PC-9 (cell line): ENCODE measurements around the gene SEC31B. TPM values are rescaled to one million over a fixed set of nuclear protein-coding genes. Genes with fewer than 3 reads are reported as not detected.

Experiments used
- BruUV-seq: library from RNA; stranded (reverse); fragments of 400-500 nt; replicated peaks from 2 replicates; lab custom pipeline; 2021; lab: Mats Ljungman, UMichigan
- CTCF ChIA-PET: fragments of 300-600 bp; sonication (Branson Sonifier 250); formaldehyde crosslinking; loops from one replicate; lab custom pipeline; 2022; ENCODE audit warnings: antibody characterized with exemption; lab: Charles Lee
- POLR2A ChIA-PET: fragments of 300-600 bp; sonication (Branson Sonifier 250); formaldehyde crosslinking; loops from one replicate; lab custom pipeline; 2022; ENCODE audit warnings: antibody characterized with exemption; ENCODE audit not compliant: unreplicated experiment; lab: Charles Lee
- DNase-seq, 2 experiments: peaks; one replicate each; pipeline versions ENCODE4 v3.0.0 to v3.0.0-alpha.2; 2015 to 2022; ENCODE audit warnings: mixed read lengths in 1 of 2
- H2AFZ ChIP-seq: fragments of 200-600 bp; sonication (generic); 2 replicates; pipeline ENCODE4 v1.8.1; 2017; ENCODE audit warnings: antibody characterized with exemption
- H3F3A ChIP-seq: fragments of 200-600 bp; sonication (generic); 2 replicates; pipeline ENCODE4 v1.8.1; 2017; ENCODE audit warnings: antibody characterized with exemption, mild to moderate bottlenecking, low read depth; ENCODE audit not compliant: insufficient read depth
- H3K27ac ChIP-seq: fragments of 200-600 bp; sonication (generic); 2 replicates; pipeline ENCODE4 v1.6.1; 2016; ENCODE audit warnings: mixed run types
- H3K27me3 ChIP-seq: fragments of 200-600 bp; sonication (generic); 2 replicates; pipeline ENCODE4 v1.6.1; 2016; ENCODE audit warnings: low read depth, mixed run types; ENCODE audit not compliant: insufficient read depth
- H3K36me3 ChIP-seq: fragments of 200-600 bp; sonication (generic); 2 replicates; pipeline ENCODE4 v1.6.1; 2016; ENCODE audit warnings: low read depth, mixed run types
- H3K4me1 ChIP-seq: fragments of 200-600 bp; sonication (generic); replicated peaks from 2 replicates; pipeline ENCODE4 v1.6.1; 2016; ENCODE audit warnings: mixed run types; ENCODE audit not compliant: insufficient read depth
- H3K4me2 ChIP-seq: fragments of 200-600 bp; sonication (generic); 2 replicates; pipeline ENCODE4 v1.6.1; 2017; ENCODE audit warnings: mixed run types
- H3K4me3 ChIP-seq: fragments of 200-600 bp; sonication (generic); 2 replicates; pipeline ENCODE4 v1.6.1; 2016; ENCODE audit warnings: mixed run types
- H3K79me2 ChIP-seq: fragments of 200-600 bp; sonication (generic); 2 replicates; pipeline ENCODE4 v1.6.1; 2017; ENCODE audit warnings: low read depth, mixed run types
- H3K9me2 ChIP-seq: fragments of 200-600 bp; sonication (generic); 2 replicates; pipeline ENCODE4 v1.8.1; 2017; ENCODE audit warnings: mild to moderate bottlenecking; ENCODE audit not compliant: insufficient read depth
- H3K9me3 ChIP-seq: fragments of 200-600 bp; sonication (generic); 2 replicates; pipeline ENCODE4 v1.8.1; 2016; ENCODE audit warnings: low read depth; ENCODE audit not compliant: insufficient read depth
- H4K20me1 ChIP-seq: fragments of 200-600 bp; sonication (generic); 2 replicates; pipeline ENCODE4 v1.8.1; 2017; ENCODE audit not compliant: insufficient read depth
- CTCF ChIP-seq: fragments of 200-600 bp; sonication (generic); conservative IDR thresholded peaks from 2 replicates; pipeline ENCODE4 v1.6.1; 2017; ENCODE audit warnings: mixed run types, antibody characterized with exemption, mild to moderate bottlenecking, moderate library complexity
- EZH2 ChIP-seq: fragments of 200-600 bp; sonication (generic); IDR thresholded peaks from 2 replicates; pipeline ENCODE4 v1.8.0; 2017; ENCODE audit warnings: antibody characterized with exemption, low read depth
- intact Hi-C: fragments of 100-400 bp; cut with micrococcal nuclease; formaldehyde crosslinking; loops from one replicate; pipeline ENCODE4 v1.10.0; 2022; ENCODE audit not compliant: unreplicated experiment
- total RNA-seq: library from RNA; stranded (reverse); gene quantifications from 2 replicates; pipeline ENCODE4 v1.2.3, GENCODE V29; 2021

The SEC31B gene
- total RNA-seq, 1 experiment from 2014 or later, result 7.4 TPM

- Histone ChIP-seq H3K9me2 (no peaks in the 10 kb centered on the region), H2AFZ (no peak overlapping the region), H3K36me3 (no peaks in the 10 kb centered on the region), H3K9me3 (no peaks in the 10 kb centered on the region), H3K4me1 (no peaks in the 10 kb centered on the region), H3F3A (no peaks in the 10 kb centered on the region), H3K27me3 (no peaks in the 10 kb centered on the region; the same call in 1 of the 2 replicates), H4K20me1 (no peaks in the 10 kb centered on the region), H3K4me3 (no peak overlapping the region), H3K4me2 (no peak overlapping the region), H3K79me2 (no peaks in the 10 kb centered on the region), H3K27ac (no peak overlapping the region)
- BruUV-seq, result no TSS peak
- ChIA-PET CTCF (no interaction called here), POLR2A (no interaction called here)
- DNase-seq, result no peak
- intact Hi-C loops, result no loop called here
- TF ChIP-seq CTCF (no peak), EZH2 (no peak)
Measured at GRCh38 chr10:100448951-100449350, 70.7 kb downstream of the SEC31B start.

DNA sequence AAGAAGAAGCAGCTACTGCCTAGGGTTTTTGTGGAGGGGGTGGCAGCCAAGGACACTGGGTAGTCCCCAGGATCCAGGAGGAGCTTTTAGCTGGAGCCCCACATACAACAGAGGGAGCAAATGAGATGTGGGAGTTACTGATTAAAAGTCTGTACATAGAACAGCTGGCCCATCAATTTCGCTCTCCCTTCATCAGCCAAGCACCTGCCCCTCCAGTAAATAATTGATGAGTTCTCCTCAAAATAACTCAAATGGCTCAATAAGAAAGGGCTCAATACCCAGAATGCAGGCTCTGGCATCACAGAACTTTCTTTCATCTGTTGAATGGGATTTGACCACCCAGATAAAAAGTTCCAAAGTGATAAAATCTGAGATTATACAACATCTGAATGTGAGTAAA, 72.0 kb downstream of the SEC31B start:
- no peaks in the 10 kb centered on the region; the same call in 1 of the 2 replicates for H3K27me3 ChIP-seq
- ChIA-PET CTCF (no interaction called here), POLR2A (no interaction called here)
- no peaks in the 10 kb centered on the region for H3K36me3 ChIP-seq
- no TSS peak for BruUV-seq
- H4K20me1 ChIP-seq, result no peaks in the 10 kb centered on the region
- no peaks in the 10 kb centered on the region for H3F3A ChIP-seq
- DNase-seq, result no peak
- no peak overlapping the region for H2AFZ ChIP-seq
- 0 out of 2 replicates have a peak, but pooled peaks cover 3% of the 10 kb centered on the region for H3K4me1 ChIP-seq
- H3K4me2 ChIP-seq, result no peak overlapping the region
- H3K9me3 ChIP-seq, result no peaks in the 10 kb centered on the region
- no peaks in the 10 kb centered on the region for H3K9me2 ChIP-seq
- H3K4me3 ChIP-seq, result no peak overlapping the region
- intact Hi-C loops, result no loop called here
- H3K79me2 ChIP-seq, result no peaks in the 10 kb centered on the region
- no peak overlapping the region for H3K27ac ChIP-seq
- no peak for TF ChIP-seq CTCF
- no peak for TF ChIP-seq EZH2

DNA sequence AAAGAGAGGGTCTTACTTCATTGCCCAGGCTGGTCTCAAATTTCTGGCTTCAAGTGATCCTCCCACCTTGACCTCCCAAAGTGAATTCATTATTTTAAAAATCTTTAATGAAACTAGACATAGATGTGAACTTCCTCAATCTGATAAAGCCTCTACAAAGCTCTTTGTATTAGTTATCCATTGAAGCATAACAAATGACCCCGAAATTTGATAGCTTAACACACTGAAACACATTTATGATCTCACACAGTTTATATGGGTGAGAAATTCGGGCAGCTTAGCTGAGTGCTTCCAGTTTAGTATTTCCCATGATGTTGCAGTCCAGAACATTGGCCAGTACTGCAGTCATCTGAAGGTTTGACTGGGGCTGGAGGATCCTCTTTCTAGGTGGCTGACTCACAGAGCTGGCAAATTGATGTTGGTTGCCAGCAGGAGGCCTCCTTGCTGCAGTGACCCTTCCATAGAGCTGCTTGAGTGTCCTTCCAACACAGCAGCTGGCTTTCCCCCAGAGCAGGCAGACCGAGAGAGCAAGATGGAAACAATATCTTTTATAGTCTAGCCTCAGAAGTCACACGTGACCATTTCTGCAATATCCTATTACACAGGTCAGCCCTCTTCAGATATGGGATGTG, 73.4 kb downstream of the SEC31B start:
- Histone ChIP-seq H3K27ac (no peak overlapping the region), H3K27me3 (no peaks in the 10 kb centered on the region; the same call in 1 of the 2 replicates), H3F3A (no peaks in the 10 kb centered on the region), H3K9me2 (no peaks in the 10 kb centered on the region), H2AFZ (no peak overlapping the region), H3K4me1 (0 out of 2 replicates have a peak, but pooled peaks cover 5% of the 10 kb centered on the region), H3K79me2 (no peaks in the 10 kb centered on the region), H3K9me3 (no peaks in the 10 kb centered on the region), H3K4me3 (no peak overlapping the region), H3K36me3 (no peaks in the 10 kb centered on the region), H4K20me1 (no peaks in the 10 kb centered on the region), H3K4me2 (no peak overlapping the region)
- TF ChIP-seq EZH2 (no peak), CTCF (no peak)
- POLR2A ChIA-PET, result no interaction called here
- CTCF ChIA-PET, result no interaction called here
- intact Hi-C loops, result no loop called here
- BruUV-seq, result no TSS peak
- no peak for DNase-seq
